SW480 (cell line): ENCODE measurements around the gene SORT1.
"Not testable (repeated sequence)": the region's sequence is repeated elsewhere in the genome, so short reads cannot be mapped to it uniquely, and the experiment has no call there.

Experiments used
- DNase-seq: peaks from one replicate; pipeline ENCODE4 v3.0.0-alpha.2; 2016; ENCODE audit warnings: low spot score

The SORT1 gene

GRCh38 chr1:109397581-109398342 is at the start of gene SORT1:
TSS of gene SORT1 (minus strand) at chr1:109397918. CDS start at chr1:109397892, 26 bp downstream.
- peak; percentile 92 for DNase-seq

GRCh38 chr1:109445949-109446695 is 48.4 kb upstream of the SORT1 start:
- not testable (repeated sequence) for DNase-seq

GRCh38 chr1:109444346-109444745 is 46.6 kb upstream of the SORT1 start:
- no peak for DNase-seq

GRCh38 chr1:109443476-109443875 is 45.8 kb upstream of the SORT1 start:
- DNase-seq = no peak

- DNase-seq = no peak
Observed at GRCh38 chr1:109441069-109441468, 43.4 kb upstream of the SORT1 start.

- DNase-seq = peak; percentile 6
Observed at GRCh38 chr1:109438798-109439297, 41.1 kb upstream of the SORT1 start.

GRCh38 chr1:109434484-109434883 is 36.8 kb upstream of the SORT1 start:
- DNase-seq = no peak

GRCh38 chr1:109433322-109433721 is 35.6 kb upstream of the SORT1 start:
- no peak for DNase-seq

- no peak for DNase-seq
Observed at GRCh38 chr1:109432336-109432735, 34.6 kb upstream of the SORT1 start.

- no peak for DNase-seq
Observed at GRCh38 chr1:109427171-109427467, 29.4 kb upstream of the SORT1 start.

- DNase-seq = peak; percentile 99
Observed at GRCh38 chr1:109426281-109427170, 28.8 kb upstream of the SORT1 start, which contains the start of gene PSMA5. TSS of gene PSMA5 (minus strand) at chr1:109426448. CDS start at chr1:109426330, 118 bp downstream.

GRCh38 chr1:109425391-109426280 is 27.9 kb upstream of the SORT1 start:
- peak; percentile 81 for DNase-seq

- no peak for DNase-seq
Observed at GRCh38 chr1:109423498-109423897, 25.8 kb upstream of the SORT1 start.

GRCh38 chr1:109412551-109412950 is 14.8 kb upstream of the SORT1 start:
- DNase-seq = no peak

- DNase-seq = no peak
Observed at GRCh38 chr1:109404838-109405237, 7.1 kb upstream of the SORT1 start.

- DNase-seq = no peak
Observed at GRCh38 chr1:109402025-109402424, 4.3 kb upstream of the SORT1 start.

GRCh38 chr1:109400035-109400655 is 2.4 kb upstream of the SORT1 start:
- no peak for DNase-seq

GRCh38 chr1:109399326-109399957 is 1.7 kb upstream of the SORT1 start:
- DNase-seq = peak; percentile 72

- no peak for DNase-seq
Observed at GRCh38 chr1:109398343-109399225, 866 bp upstream of the SORT1 start.
